Fibroblast of lung (primary cell): ENCODE data around the gene BRD1. TPM values are rescaled to one million over a fixed set of nuclear protein-coding genes. Genes with fewer than 3 reads are reported as not detected.

ENCODE experiments used
- DNase-seq, 2 donors: peaks; one replicate each; pipeline versions ENCODE4 v3.0.0 to v3.0.0-alpha.2; 2010; ENCODE audit warnings: low read depth in 2 of 2
- H2AFZ ChIP-seq: 2 replicates; pipeline ENCODE4 v1.5.1; 2012; ENCODE audit warnings: low read length, control low read depth, inconsistent platforms
- H3K27ac ChIP-seq: 2 replicates; pipeline ENCODE4 v1.5.1; 2011; ENCODE audit warnings: low read length, control low read depth; ENCODE audit not compliant: insufficient read depth
- H3K27me3 ChIP-seq: 2 replicates; pipeline ENCODE4 v1.5.1; 2011; ENCODE audit warnings: mild to moderate bottlenecking, low read length; ENCODE audit not compliant: control insufficient read depth, insufficient read depth
- H3K36me3 ChIP-seq: 2 replicates; pipeline ENCODE4 v1.5.1; 2011; ENCODE audit warnings: low read length; ENCODE audit not compliant: control insufficient read depth, insufficient read depth
- H3K4me1 ChIP-seq: 2 replicates; pipeline ENCODE4 v1.5.1; 2011; ENCODE audit warnings: low read length; ENCODE audit not compliant: control insufficient read depth, insufficient read depth; ENCODE audit errors: extremely low read depth
- H3K4me2 ChIP-seq: 2 replicates; pipeline ENCODE4 v1.5.1; 2011; ENCODE audit warnings: low read length, control low read depth; ENCODE audit not compliant: insufficient read depth; ENCODE audit errors: extremely low read depth
- H3K4me3 ChIP-seq, 4 experiments: fragments of 200-600 bp in 1 of 4; sonication (generic) in 1 of 4; replicated peaks in 1 of 4; 2 replicates each; pipeline ENCODE4 v1.5.1; 2011 to 2016; ENCODE audit warnings: low read length in 4 of 4, low read depth in 3 of 4, mild to moderate bottlenecking in 3 of 4, control low read depth in 2 of 4, inconsistent platforms in 1 of 4, mixed read lengths in 1 of 4; ENCODE audit not compliant: insufficient read depth in 1 of 4; ENCODE audit errors: control extremely low read depth in 1 of 4
- H3K79me2 ChIP-seq: 2 replicates; pipeline ENCODE4 v1.5.1; 2012; ENCODE audit warnings: mild to moderate bottlenecking, low read length, inconsistent platforms; ENCODE audit not compliant: control insufficient read depth, insufficient read depth
- H3K9ac ChIP-seq: 2 replicates; pipeline ENCODE4 v1.5.1; 2011; ENCODE audit warnings: mild to moderate bottlenecking, low read length, control low read depth; ENCODE audit not compliant: insufficient read depth
- H3K9me3 ChIP-seq: 2 replicates; pipeline ENCODE4 v1.5.1; 2012; ENCODE audit warnings: low read depth, low read length; ENCODE audit not compliant: control insufficient read depth, insufficient read depth
- H4K20me1 ChIP-seq: 2 replicates; pipeline ENCODE4 v1.5.1; 2011; ENCODE audit warnings: low read length; ENCODE audit not compliant: control insufficient read depth, insufficient read depth; ENCODE audit errors: extremely low read depth
- CTCF ChIP-seq, 2 donors: IDR thresholded peaks in 1 of 2; conservative IDR thresholded peaks in 1 of 2; 1 replicate in 1 of 2; 2 replicates in 1 of 2; pipeline ENCODE4 v1.5.1; 2011 to 2012; ENCODE audit warnings: low read length in 2 of 2, control low read depth in 1 of 2, inconsistent platforms in 1 of 2, low read depth in 1 of 2, mild to moderate bottlenecking in 1 of 2
- EZH2 ChIP-seq: IDR thresholded peaks from 2 replicates; pipeline ENCODE4 v1.5.1; 2012; ENCODE audit warnings: low read length, control low read depth, mild to moderate bottlenecking; ENCODE audit errors: missing control alignments
- polyA plus RNA-seq, 2 donors: library from polyadenylated mRNA; depleted of rRNA in 1 of 2; stranded (reverse) in 1 of 2; unstranded in 1 of 2; fragments of >200 nt; gene quantifications; 2 replicates each; pipeline ENCODE4 v1.2.1, GENCODE V29; 2011 to 2012; ENCODE audit warnings: missing spikeins in 1 of 2
- total RNA-seq: library from RNA; depleted of rRNA; stranded (reverse); fragments of >200 nt; gene quantifications from 2 replicates; pipeline ENCODE4 v1.2.1, GENCODE V29; 2014

BRD1 gene
- total and polyA plus RNA-seq, 2 donors (not counting 1 experiment from before 2014, with no cell fraction given), result 4.3 to 26.6 TPM

DNA sequence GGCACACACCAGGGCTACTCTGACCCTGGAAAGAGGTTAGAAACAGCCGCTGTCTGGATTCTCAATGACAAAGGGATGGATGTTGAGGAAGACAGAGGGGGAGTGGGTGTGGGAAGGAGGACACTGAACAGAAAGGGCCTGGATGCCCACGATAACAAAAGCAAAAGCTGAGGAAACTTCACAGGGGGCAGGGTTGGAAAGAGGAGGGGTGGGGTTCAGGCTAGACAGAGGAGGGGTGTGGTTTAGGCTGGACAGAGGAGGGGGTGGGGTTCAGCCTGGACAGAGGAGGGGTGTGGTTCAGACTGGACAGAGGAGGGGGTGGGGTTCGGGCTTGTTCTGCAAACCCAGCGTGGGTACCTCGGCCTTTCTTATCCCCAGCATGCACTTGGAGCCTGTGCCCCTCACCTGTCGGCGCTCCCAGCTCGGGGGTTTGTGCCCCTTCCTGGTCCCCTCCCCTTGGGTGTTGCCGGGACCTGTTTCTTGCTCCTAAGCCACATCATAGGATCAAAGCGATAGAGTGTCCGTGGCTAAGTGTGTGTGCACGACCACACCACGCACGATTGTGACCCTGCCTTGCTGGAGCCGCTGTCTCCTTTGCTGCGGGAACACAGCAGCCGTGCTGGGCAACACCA lies 75.6 kb downstream of the BRD1 start:
- no peaks in the 10 kb centered on the region for H3K36me3 ChIP-seq
- H4K20me1 ChIP-seq, result no peaks in the 10 kb centered on the region
- DNase-seq, result no peak
- no peak overlapping the region for H3K27ac ChIP-seq
- H3K9me3 ChIP-seq, result no peaks in the 10 kb centered on the region
- no peak overlapping the region for H3K4me2 ChIP-seq
- H3K4me3 ChIP-seq, result no peak overlapping the region
- TF ChIP-seq CTCF (conservative IDR thresholded peaks at IDR 0.05 in 1 of 2, IDR thresholded peaks at IDR 0.05 in 1 of 2; ENCODE audit: low read depth in 1 of 2, low read length in 2 of 2), result no peak
- TF ChIP-seq EZH2, result no peak
- H2AFZ ChIP-seq, result no peak overlapping the region
- no peaks in the 10 kb centered on the region for H3K27me3 ChIP-seq
- no peaks in the 10 kb centered on the region for H3K4me1 ChIP-seq
- no peak overlapping the region for H3K9ac ChIP-seq
- H3K79me2 ChIP-seq, result no peaks in the 10 kb centered on the region

DNA sequence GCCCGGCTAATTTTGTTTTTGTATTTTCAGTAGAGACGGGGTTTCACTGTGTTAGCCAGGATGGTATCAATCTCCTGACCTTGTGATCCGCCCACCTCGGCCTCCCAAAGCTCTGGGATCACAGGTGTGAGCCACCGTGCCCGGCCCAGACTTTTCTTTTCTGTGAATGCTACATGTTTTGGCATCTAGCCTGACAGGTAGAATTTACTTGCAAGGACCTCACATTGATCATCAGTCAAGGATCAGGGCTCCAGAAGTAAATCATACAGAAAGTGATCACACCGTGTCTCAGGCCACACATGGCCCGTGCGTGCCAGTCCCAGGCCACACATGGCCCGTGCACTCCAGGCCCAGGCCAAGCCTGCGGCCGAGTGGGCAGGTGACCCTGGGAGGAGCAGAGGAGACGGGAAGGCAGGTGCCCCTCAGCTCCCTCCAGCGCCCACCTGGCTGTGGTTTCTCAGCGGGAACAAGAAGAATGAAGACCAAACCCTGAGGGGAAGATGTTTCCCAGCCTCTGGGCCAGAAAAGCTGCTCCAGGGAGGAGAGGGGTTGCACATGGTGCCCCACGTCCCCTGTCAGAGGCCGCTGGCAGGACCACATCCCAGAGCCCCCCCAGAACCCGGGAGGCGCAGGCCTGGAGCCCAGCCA lies 76.2 kb downstream of the BRD1 start:
- no peak overlapping the region for H3K27ac ChIP-seq
- no peaks in the 10 kb centered on the region for H3K79me2 ChIP-seq
- H3K9me3 ChIP-seq, result no peaks in the 10 kb centered on the region
- H3K4me2 ChIP-seq, result no peak overlapping the region
- DNase-seq, result no peak
- no peaks in the 10 kb centered on the region for H3K36me3 ChIP-seq
- no peak overlapping the region for H3K4me3 ChIP-seq
- H3K4me1 ChIP-seq, result no peaks in the 10 kb centered on the region
- TF ChIP-seq EZH2 (no peak), CTCF (conservative IDR thresholded peaks at IDR 0.05 in 1 of 2, IDR thresholded peaks at IDR 0.05 in 1 of 2; ENCODE audit: low read depth in 1 of 2, low read length in 2 of 2) (no peak)
- H2AFZ ChIP-seq, result no peak overlapping the region
- no peaks in the 10 kb centered on the region for H3K27me3 ChIP-seq
- H3K9ac ChIP-seq, result no peak overlapping the region
- H4K20me1 ChIP-seq, result no peaks in the 10 kb centered on the region

DNA sequence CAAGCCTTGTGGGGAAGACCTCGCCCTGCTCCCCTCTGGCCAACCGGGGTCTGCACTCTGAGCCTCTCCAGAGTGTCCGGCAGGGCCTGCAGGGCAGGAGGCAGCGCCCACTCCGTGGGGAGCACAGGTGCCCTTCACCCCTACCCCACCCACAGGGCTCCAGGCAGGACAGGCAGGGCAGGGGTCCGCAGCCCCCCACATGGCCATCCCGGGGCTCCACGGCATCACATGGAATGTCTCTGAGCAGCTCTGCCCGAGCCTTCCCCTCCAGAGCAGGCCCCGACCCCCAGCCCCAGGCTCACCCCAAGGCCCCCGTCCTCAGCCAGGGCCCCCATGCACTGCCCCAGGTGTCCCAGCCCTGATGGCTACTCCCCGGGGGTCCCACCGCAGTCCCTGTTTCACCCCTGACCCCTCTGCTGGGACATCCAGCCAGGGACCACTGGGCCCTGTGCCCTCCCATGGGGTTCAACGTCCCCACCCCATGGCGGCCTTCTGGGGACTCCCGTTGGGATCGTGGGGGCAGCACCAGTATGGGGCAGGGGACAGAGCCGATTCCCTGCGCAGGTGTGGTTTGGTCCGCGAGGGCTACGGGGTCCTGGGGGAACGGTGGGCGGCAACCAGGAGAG lies 77.7 kb downstream of the BRD1 start:
- Histone ChIP-seq H3K4me2 (no peak overlapping the region), H3K9me3 (no peaks in the 10 kb centered on the region), H3K27me3 (no peaks in the 10 kb centered on the region), H3K9ac (no peak overlapping the region), H3K27ac (no peak overlapping the region), H3K79me2 (no peaks in the 10 kb centered on the region), H3K36me3 (no peaks in the 10 kb centered on the region), H2AFZ (no peak overlapping the region), H4K20me1 (no peaks in the 10 kb centered on the region), H3K4me1 (no peaks in the 10 kb centered on the region), H3K4me3 (no peak overlapping the region)
- TF ChIP-seq CTCF (conservative IDR thresholded peaks at IDR 0.05 in 1 of 2, IDR thresholded peaks at IDR 0.05 in 1 of 2; ENCODE audit: low read depth in 1 of 2, low read length in 2 of 2) (no peak), EZH2 (no peak)
- no peak for DNase-seq
